Ishikawa (cell line): ENCODE measurements around the gene VEPH1.

Experiments
- CEBPB ChIP-seq: IDR thresholded peaks from 2 replicates; pipeline ENCODE4 v1.6.1; 2012
- CREB1 ChIP-seq: IDR thresholded peaks from 2 replicates; pipeline ENCODE4 v1.6.1; 2012; ENCODE audit warnings: low read depth
- EGR1 ChIP-seq: IDR thresholded peaks from 2 replicates; pipeline ENCODE4 v1.6.1; 2012
- EP300 ChIP-seq: IDR thresholded peaks from 2 replicates; pipeline ENCODE4 v1.6.1; 2012; ENCODE audit warnings: borderline replicate concordance
- FOXM1 ChIP-seq: IDR thresholded peaks from 2 replicates; pipeline ENCODE4 v1.6.1; 2012; ENCODE audit warnings: low read depth, borderline replicate concordance
- MAX ChIP-seq: IDR thresholded peaks from 2 replicates; pipeline ENCODE4 v1.6.1; 2012
- NFIC ChIP-seq: IDR thresholded peaks from 2 replicates; pipeline ENCODE4 v1.6.1; 2012
- RAD21 ChIP-seq: IDR thresholded peaks from 2 replicates; pipeline ENCODE4 v1.6.1; 2012; ENCODE audit warnings: low read depth
- REST ChIP-seq: IDR thresholded peaks from 2 replicates; pipeline ENCODE4 v1.6.1; 2012; ENCODE audit warnings: low read depth, mild to moderate bottlenecking
- TAF1 ChIP-seq: IDR thresholded peaks from 2 replicates; pipeline ENCODE4 v1.6.1; 2012; ENCODE audit warnings: low read depth, mild to moderate bottlenecking
- TCF12 ChIP-seq: IDR thresholded peaks from 2 replicates; pipeline ENCODE4 v1.6.1; 2012; ENCODE audit warnings: low read depth
- TEAD4 ChIP-seq: IDR thresholded peaks from 2 replicates; pipeline ENCODE4 v1.6.1; 2012
- YY1 ChIP-seq: IDR thresholded peaks from 2 replicates; pipeline ENCODE4 v1.6.1; 2012; ENCODE audit warnings: low read depth
- ZBTB7A ChIP-seq: IDR thresholded peaks from 2 replicates; pipeline ENCODE4 v1.6.1; 2012; ENCODE audit warnings: low read depth
- TF ChIP-seq, protein P1 (sequence below): IDR thresholded peaks from 2 replicates; pipeline ENCODE4 v1.6.1; 2012

The VEPH1 gene

GRCh38 chr3:157516928-157517327 is 13.7 kb upstream of the VEPH1 start:
- TF ChIP-seq TAF1 (no peak), ZBTB7A (no peak), EGR1 (no peak), TCF12 (no peak), REST (no peak), TEAD4 (no peak), FOXM1 (no peak), CEBPB (no peak), MAX (no peak), YY1 (no peak), EP300 (no peak), RAD21 (no peak)
- TF ChIP-seq, protein P1, sequence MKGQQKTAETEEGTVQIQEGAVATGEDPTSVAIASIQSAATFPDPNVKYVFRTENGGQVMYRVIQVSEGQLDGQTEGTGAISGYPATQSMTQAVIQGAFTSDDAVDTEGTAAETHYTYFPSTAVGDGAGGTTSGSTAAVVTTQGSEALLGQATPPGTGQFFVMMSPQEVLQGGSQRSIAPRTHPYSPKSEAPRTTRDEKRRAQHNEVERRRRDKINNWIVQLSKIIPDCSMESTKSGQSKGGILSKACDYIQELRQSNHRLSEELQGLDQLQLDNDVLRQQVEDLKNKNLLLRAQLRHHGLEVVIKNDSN: no peak

DNA sequence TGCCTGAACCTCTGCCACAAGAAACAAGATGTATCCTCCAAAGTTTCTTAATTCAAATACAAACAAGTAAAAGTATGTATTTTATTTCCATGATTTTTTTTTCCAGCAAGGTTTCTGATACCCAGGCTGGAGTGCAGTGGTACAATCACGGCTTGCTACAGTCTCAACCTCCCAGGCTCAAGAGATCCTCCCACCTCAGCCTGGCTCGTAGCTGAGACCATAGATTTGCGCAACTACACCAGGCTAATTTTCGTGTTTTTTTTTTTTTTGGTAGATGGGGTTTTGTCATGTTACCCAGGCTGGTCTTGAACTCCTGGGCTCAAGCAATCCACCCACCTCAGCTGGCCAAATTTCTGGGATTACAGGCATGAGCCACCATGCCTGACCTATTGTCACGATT is 12.2 kb upstream of the VEPH1 start:
- TF ChIP-seq TCF12 (no peak), CEBPB (0 out of 2 replicates have a peak, but pooled peaks have one; percentile 9)

- TF ChIP-seq EP300: no peak
- no peak for TF ChIP-seq CEBPB
- TF ChIP-seq TAF1: no peak
- TF ChIP-seq, protein P1: no peak
- TF ChIP-seq ZBTB7A: no peak
- TF ChIP-seq REST: no peak
- no peak for TF ChIP-seq RAD21
- no peak for TF ChIP-seq YY1
- no peak for TF ChIP-seq TEAD4
- TF ChIP-seq FOXM1: no peak
- TF ChIP-seq NFIC: no peak
- TF ChIP-seq CREB1: no peak
- no peak for TF ChIP-seq TCF12
- no peak for TF ChIP-seq EGR1
- TF ChIP-seq MAX: no peak
Measured at GRCh38 chr3:157514371-157514895, 11.2 kb upstream of the VEPH1 start.

- TF ChIP-seq TCF12 (no peak), TEAD4 (no peak), EGR1 (no peak), FOXM1 (no peak), CEBPB (no peak), MAX (no peak), NFIC (no peak), ZBTB7A (no peak), CREB1 (no peak), EP300 (no peak), YY1 (no peak), REST (no peak)
- TF ChIP-seq, protein P1: no peak
Measured at GRCh38 chr3:157513585-157513984, 10.4 kb upstream of the VEPH1 start.
